OCI-LY3 (cell line): ENCODE results near the gene RBBP8NL.

Experiments
- EZH2phosphoT487 ChIP-seq: fragments of 200-600 bp; shearing (Covaris generic); IDR thresholded peaks from 2 replicates; pipeline ENCODE4 v1.6.1; 2018; ENCODE audit warnings: antibody characterized with exemption, mixed run types, low read depth
- TF ChIP-seq, protein P1 (sequence below): fragments of 200-600, 300-600 bp; sonication (generic); IDR thresholded peaks from 2 replicates; pipeline ENCODE4 v1.5.1; 2014; ENCODE audit warnings: antibody characterized with exemption, low read length, low read depth

DNA sequence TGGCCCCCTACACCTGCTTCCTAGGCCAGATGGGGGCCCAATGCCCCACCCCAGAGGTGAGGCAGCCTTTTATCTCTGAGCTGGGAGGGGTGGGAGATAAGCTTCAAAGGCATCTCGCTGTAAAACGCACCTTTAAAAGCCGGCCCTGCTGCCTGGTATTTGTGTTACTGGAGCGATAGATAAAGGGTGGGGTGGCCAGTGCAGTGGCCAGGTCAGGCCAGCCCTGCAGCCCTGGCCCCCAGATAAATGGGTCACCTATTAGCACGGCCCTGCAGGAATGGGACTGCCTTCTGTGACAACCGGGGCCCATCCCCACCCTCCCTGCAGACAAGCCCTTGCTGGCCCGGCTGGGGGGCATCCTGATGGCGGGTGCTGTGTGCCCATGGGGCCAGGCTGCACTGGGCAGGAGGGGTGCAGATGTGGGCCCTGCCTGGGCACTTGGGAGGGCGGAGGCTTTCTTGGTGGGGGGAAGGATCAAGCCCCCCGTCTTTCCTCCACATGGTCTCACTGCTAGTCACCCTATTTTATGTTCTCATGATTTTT is 3.0 kb upstream of the RBBP8NL start:
- TF ChIP-seq, protein P1, sequence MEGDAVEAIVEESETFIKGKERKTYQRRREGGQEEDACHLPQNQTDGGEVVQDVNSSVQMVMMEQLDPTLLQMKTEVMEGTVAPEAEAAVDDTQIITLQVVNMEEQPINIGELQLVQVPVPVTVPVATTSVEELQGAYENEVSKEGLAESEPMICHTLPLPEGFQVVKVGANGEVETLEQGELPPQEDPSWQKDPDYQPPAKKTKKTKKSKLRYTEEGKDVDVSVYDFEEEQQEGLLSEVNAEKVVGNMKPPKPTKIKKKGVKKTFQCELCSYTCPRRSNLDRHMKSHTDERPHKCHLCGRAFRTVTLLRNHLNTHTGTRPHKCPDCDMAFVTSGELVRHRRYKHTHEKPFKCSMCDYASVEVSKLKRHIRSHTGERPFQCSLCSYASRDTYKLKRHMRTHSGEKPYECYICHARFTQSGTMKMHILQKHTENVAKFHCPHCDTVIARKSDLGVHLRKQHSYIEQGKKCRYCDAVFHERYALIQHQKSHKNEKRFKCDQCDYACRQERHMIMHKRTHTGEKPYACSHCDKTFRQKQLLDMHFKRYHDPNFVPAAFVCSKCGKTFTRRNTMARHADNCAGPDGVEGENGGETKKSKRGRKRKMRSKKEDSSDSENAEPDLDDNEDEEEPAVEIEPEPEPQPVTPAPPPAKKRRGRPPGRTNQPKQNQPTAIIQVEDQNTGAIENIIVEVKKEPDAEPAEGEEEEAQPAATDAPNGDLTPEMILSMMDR = no peak
- no peak for TF ChIP-seq EZH2phosphoT487
